ENCODE data around the gene PBLD. TPM values are rescaled to one million over a fixed set of nuclear protein-coding genes. Genes with fewer than 3 reads are reported as not detected.

PBLD gene
- total and polyA plus RNA-seq, 9 of the 15 experiments (the other 6 are each of a cell fraction or from before 2014, with no cell fraction given): 1.2 to 4.3 (median 2.5) TPM

GRCh38 chr10:68290736-68291135 lies 42.0 kb downstream of the PBLD start (continued):
- TF ChIP-seq RERE (CRISPR knock-in tag; IDR thresholded peaks at IDR 0.05; ENCODE audit: borderline replicate concordance) (no peak), MCM7 (IDR thresholded peaks at IDR 0.05) (no peak), ARID3A (IDR thresholded peaks at IDR 0.05; ENCODE audit: borderline replicate concordance, low read depth, low read length) (no peak), ZFP30 (CRISPR knock-in tag; IDR thresholded peaks at IDR 0.05; ENCODE audit: borderline replicate concordance) (no peak), ZNF384 (IDR thresholded peaks at IDR 0.05; ENCODE audit: low read depth, low read length) (no peak), PHF8 (IDR thresholded peaks at IDR 0.05; ENCODE audit: borderline replicate concordance, low read length) (no peak), CSDE1 (IDR thresholded peaks at IDR 0.05) (no peak), HNRNPLL (IDR thresholded peaks at IDR 0.05; ENCODE audit: low read depth, low read length, poor library complexity, severe bottlenecking) (no peak), ADNP (tag; IDR thresholded peaks at IDR 0.05) (no peak)
- TF ChIP-seq, protein P1, sequence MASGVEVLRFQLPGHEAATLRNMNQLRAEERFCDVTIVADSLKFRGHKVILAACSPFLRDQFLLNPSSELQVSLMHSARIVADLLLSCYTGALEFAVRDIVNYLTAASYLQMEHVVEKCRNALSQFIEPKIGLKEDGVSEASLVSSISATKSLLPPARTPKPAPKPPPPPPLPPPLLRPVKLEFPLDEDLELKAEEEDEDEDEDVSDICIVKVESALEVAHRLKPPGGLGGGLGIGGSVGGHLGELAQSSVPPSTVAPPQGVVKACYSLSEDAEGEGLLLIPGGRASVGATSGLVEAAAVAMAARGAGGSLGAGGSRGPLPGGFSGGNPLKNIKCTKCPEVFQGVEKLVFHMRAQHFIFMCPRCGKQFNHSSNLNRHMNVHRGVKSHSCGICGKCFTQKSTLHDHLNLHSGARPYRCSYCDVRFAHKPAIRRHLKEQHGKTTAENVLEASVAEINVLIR (CRISPR knock-in tag; IDR thresholded peaks at IDR 0.05): no peak
- TF ChIP-seq, protein P2, sequence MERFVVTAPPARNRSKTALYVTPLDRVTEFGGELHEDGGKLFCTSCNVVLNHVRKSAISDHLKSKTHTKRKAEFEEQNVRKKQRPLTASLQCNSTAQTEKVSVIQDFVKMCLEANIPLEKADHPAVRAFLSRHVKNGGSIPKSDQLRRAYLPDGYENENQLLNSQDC (CRISPR knock-in tag; IDR thresholded peaks at IDR 0.05): no peak
